GM12892 (cell line): ENCODE measurements around the gene NCAPD3.

Experiments used
- POLR2A ChIP-seq: IDR thresholded peaks from 2 replicates; pipeline ENCODE4 v1.6.1; 2011; ENCODE audit warnings: low read depth, low read length, control low read depth
- POLR2AphosphoS5 ChIP-seq: IDR thresholded peaks from 2 replicates; pipeline ENCODE4 v1.6.1; 2011; ENCODE audit warnings: low read depth, low read length, control low read depth
- TAF1 ChIP-seq: IDR thresholded peaks from 2 replicates; pipeline ENCODE4 v1.6.1; 2011; ENCODE audit warnings: low read depth, mild to moderate bottlenecking, control low read depth, low read length, borderline replicate concordance

- TF ChIP-seq POLR2AphosphoS5, result no peak
- no peak for TF ChIP-seq POLR2A
- no peak for TF ChIP-seq TAF1
These were observed 16.8 kb upstream of the NCAPD3 start for GRCh38 chr11:134240592-134240991.
